Activated CD4-positive, alpha-beta T cell treated with anti-CD3 and anti-CD28 coated beads for 1 hour (primary cell): Measurements from ENCODE around the gene STRA6.

Experiments
- DNase-seq: peaks from one replicate; pipeline ENCODE4 v3.0.0-alpha.2; 2020

The STRA6 gene

DNA sequence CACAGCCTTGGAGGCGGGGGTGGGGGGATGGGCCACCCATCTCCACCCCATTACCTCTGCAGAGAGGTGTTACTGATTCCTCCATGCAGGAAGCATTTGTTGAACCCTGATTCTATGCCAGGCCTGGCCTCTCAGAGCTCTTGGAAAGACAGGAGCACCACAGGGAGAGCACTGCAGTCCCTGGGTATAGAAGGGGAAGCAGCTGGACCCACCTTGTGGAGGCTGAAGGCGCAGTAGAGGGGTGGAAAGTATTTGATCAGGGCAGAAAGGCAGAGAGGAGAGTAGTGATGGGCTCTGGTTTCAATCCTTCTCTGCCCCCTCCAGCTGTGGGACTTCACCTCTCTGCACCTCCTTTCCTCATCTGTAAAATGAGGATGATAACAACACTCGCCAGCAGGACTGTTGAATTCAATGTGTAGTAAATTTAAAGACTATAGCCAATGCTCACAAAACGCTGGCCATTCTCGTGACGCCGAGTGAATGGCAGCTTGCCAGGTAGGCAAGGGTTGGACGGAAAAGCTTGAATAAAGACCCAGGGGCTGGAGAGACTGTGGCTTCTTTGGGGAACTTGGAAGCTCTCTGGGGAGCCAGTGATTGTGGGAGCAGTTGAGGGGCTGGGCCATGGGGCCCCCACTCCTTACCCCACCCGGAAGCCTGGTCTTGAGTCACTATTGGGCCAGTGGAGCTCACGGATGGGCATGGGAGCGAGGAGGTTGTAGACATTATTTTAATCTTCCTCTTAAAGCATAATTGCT is 25.6 kb upstream of the STRA6 start:
- no peak for DNase-seq

DNA sequence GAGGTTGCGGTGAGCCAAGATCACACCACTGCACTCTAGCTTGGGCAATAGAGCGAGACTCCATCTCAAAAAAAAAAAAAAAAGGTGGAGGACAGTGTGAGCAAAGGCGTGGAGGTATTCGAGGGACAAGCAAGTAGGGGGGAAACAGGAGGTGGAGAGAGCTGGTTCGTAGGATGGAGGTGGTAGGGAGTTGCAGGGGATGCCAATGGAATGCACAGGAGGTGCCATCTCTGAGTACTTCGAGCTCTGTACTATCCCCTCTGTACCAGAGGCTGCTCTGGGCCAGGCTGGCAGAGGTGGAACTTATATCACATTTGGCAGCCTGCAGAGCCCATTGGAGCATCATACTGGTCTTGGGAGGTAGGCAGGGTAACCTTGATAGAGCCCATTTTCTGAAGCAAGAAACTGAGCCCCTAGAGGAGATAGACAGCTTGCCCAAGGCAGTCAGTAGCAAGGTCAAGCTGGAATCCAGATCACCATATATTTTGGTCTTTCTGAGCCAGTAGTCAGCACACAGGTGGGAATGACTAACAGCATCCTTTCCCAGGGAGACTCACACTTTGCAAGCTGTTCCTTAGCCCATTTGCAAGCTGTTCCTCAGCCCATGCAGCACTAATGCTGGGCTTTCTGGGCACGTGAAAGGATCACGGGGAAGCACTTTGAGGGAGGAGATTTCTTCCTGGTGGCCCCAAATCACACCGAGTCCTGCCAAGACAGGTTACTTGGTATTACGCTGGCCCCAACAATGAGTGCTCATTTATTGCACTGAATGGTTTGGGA is 24.4 kb upstream of the STRA6 start:
- no peak for DNase-seq

DNA sequence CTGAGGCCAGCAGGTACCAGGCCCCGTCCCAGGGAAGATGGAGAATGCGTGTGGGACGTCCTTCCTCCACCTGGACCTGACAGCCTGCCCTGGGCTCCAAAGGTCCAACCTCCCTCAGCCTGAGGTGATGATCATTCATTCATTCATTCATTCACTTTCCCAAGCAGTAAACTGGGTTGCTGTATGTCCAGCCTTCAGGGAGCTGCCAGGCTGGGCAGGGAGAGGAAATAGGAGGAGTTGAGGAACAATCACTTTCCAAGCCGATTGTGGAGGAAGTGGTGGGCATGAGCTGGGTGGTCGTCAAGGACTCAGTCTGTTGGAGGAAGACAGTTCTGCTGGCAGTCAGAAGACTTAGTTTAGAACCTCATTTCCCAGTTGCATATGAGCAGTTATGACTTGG is 23.3 kb upstream of the STRA6 start:
- no peak for DNase-seq

DNA sequence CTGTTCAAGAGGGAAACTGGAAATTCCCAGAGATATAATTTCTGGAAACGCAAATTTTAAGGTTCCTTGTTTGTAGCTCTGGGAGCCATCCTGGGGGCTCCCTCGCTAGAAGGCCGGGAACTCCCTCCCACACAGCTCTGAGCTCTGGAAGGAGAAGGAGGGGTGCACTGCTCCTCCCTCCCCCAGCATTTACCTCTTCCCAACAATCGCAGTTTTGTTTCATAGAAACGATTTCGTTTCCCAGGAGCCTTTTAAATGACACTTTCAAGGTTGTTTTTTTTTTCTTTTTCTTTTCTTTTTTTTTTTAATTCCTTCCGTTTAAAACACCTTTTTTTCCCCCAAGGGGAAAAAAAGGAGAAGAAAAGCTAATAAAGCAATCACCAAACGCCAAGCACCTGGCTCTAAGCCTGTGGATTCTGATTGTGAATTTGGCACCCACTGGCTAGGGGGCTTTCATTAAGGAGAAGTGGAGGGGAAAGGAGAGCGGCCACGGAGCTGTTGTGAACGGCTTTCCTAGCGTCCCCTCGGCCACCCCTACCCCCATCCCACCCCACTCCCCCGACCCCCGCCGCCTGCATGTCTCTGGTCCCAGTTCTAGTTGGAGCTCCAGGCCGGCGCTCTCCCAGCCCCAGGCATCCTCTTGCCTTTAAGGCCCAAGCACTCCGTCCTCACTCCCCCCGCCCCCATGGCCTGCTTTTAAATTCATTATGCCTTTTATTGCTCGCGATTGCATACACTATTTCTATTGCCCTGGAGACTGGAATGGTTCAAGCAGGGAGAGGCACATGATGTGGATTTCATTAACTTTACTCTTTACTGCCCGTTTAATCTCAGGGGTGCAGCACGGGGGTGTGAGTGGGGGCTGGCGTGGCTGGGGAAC is 19.9 kb upstream of the STRA6 start:
- no peak for DNase-seq

DNA sequence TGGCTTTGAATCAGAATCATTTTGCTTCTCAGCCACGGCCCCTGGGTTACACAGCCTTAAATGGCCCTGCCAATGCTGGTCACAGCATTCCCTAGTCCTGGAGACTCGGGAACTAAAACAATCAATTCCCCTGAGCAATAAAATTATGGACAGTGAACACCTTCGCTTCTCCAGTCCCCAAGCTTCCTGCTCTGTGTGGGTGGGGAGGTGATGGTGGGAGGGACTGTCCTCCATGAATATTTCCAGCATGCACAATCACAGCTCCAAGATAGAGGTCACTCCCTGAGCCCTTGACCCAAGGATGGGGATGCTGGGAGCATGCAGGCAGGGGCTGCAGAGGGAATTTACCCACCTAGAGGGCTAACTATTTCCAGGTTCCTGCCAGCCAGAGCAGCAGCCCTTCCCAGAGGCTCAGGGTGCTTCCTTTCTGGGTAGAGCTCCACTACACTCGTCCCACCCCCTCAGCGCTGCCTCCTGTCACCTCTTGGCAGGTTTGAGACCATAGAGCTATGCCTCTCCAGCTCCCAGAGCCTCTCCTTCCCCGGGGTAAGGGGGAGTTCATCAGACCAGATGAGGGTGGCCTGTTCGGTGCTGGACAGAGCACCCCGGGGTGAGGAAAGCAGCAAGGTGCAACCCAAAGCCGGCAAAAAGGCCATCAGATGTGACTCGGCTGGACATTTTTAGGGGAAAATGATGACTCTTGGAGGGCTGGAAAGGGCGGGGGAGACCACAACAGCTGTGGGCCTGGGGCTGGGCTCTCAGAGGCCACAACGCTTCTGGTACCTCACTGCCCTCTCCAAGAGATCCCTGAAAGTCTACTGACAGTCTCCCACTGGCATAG is 19.0 kb upstream of the STRA6 start:
- no peak for DNase-seq

DNA sequence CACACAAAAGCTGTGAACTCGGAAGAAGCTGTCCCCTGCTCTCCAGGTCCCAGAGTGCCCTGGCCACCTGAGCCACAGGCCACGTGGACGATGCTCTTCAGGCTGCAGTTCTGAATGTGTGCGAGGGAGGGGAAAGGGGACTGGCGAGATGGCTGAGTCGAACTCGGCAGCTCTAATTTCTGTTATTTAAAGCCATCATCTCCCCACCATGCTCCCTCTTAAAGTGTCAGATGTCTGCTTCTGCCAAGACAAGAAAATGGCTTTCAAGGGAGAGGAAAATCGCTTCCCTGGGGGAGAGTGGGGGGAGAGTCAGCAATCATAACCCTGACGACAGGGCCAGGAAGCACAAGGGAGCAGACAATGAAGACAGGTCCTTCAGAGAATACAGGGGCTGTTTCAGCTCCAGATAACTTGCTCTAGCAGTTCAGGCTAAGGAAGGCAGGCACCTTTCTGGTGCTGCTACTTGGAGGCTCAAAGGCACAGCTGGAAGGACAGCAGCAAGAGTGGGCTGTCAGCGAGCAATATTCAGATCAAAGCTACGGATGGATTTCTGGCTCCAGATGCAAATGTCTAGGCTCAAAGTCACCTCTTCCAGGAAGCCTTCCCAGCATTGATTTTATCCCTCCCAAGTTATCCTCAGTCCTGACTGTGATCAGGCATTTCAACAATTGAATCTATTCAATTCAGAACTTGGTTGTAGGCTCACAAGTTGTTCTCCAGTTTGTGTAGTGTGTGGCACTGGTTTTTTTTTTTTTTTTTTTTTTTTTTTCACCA is 18.1 kb upstream of the STRA6 start:
- no peak for DNase-seq

DNA sequence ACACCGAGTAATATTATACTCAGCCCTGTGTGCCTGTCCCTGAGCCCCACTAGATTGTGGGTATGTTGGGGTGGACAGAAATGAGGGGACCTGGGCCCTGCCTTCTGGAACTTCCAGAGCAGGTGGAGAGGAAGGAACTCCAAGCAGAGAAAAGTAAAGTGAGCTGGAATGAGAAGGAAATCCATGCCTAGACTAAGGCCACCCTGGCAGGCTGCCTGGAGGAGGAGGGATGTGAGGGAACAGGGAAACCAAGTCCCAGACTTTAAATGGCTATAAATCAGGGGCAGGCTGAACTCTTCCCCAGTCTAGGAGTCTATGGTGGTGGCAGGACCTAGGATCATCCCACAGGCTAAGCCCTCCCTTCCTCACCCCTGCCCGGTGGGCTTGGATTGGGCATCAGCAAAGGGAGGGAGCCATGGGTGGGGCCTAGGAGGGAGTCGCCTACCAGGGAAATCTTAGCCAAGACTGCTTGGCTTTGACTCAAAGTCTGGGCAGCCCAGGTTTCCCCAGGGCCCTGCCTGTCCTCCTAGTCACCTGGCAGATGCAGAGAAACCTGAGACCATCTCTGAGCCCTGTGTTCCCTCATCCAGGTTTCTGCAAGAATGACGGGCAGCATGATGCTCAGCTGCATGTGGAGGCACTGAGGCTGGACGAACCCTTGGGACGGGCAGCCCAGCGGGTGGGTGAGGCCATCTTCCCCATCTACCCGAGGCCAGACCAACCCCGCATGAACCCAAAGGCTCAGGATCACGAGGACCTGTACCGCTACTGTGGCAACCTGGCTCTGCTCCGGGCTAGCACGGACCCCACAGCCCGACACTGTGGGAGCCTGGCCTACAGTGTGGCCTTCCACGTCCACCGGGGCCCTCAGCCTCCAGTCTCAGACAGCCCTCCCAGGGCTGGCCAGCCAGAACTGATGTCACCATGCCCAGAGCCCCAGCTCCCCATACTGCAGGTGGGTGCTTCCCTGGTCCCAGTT is 15.6 kb upstream of the STRA6 start:
- DNase-seq: no peak

DNA sequence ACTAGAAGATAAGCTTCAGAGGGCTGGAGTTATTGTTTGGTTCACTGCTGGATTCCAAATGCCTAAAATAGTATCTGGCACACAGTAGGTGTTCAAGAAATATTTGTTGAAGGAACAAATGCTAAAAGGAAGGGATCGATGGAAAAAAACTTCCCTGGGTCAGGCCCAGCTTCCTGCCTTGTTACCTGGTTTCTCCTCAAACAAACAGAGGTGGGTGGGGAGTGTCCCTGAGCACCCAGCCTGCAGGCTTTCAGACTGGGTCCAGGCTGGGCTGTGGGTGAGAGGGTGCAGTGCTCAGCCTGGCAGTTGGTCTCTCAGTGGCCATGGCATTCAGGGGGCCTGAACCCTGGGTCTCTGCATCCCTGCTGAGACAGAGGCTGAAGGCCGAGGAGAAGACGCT is 14.4 kb upstream of the STRA6 start:
- no peak for DNase-seq

DNA sequence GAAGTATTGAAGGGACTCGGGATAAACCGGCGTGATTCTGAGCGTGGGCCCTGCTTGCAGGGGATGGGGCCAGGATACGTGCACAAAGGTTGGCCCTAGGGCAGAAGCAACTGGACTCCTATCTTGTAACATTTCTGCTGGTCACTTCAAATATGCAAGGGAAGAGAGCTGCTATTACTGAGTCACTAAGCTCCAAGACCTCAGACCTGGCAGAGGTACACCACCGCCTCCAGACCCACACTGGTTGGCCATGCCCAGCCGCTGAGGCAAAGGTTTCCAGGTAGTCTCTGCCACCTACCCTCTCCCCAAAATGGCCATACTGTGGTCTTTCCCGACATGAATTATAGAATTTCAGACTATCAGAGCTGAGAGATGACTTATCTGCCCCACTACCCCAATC is 13.4 kb upstream of the STRA6 start:
- DNase-seq: no peak

DNA sequence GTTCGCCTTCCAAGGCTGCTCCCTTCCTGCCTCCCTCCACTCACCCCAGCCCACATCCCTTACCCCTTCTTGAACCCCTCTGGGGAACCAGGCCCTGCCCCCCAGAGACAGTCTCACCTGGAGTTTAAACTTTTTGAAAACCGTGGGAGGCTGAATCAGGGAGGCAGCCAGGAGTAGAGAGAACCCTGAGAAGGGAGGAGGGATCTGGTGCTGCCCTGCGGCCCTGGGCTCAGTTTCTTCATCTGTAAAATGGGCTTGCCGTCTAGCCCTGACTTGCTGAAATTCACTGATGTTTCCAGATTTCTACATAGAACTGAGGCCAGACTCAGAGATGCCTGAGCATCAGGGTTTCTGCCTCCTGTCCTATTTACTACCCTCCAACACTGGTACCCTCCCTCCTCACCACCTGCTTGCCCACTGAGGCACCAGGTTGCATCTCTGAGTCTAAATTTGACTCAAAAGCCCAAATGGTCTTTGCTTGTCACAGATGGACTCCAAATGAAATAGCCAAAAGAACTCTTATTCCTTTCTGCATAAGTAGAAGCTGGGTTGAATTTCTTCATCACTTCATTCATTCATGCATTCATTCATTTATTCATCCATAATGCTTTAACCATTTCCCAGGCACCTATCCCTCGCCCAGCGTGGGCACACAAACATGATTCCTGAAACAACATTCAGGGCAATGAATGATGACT is 11.9 kb upstream of the STRA6 start:
- no peak for DNase-seq

DNA sequence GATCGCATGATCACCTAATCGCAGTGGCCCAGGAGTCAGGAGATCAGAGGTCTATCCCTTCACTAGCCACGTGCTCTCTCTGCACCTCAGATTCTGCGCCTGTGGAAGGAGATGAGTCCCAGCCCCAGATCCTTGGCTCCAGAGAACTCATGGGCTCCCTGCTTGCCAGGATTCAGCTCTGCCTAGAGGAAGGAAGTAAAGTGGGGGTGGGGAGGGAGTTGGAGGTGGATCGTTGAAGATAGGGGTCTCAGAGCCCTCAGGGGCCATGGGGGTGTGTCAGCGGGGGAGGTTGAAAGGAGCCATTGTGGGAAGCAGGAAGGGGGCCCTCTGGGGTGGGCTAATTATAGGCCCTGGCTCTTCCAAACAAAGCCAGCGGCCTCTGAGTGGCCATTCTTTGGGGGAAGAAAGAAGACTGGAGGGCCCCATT is 11.3 kb upstream of the STRA6 start:
- DNase-seq: no peak

DNA sequence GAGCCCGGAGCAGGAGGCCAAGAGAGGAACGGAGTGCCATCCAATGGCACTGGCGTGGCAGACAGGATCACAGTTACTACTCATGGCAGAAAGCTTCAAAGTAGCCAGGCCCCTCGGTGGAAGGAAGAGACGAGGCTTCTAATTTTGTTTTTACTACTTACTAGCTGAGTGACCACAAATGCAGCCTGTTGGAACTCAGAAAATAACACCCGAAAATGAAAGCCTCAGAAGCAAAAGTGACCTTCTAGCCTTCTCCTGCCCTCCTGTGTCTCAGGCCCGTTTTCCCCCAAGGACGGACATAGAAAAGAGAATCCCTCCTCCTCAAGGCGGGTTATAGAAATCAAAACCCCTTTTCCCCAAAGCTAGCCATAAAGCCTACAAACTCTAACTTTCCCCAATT is 9.9 kb upstream of the STRA6 start:
- no peak for DNase-seq

DNA sequence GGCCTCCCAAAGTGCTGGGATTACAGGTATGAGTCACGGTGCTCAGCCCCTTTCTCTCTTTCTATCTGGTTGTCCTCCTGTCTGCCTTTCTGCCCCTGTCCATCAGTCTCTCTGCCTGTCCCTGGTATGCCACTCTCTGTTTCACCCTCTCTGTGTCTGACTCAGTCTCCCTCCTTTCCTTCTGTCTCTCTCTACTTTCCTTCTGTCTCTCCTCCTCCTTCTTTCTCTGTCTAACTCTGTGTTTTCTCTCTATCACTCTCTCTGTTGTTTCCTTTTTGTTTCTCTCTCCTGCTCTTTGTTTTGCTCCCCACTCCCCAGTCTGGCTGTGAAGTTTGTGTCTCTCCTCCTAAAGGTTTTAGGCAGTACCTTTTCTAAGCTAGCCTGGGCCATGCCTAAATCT is 9.1 kb upstream of the STRA6 start:
- DNase-seq: no peak

DNA sequence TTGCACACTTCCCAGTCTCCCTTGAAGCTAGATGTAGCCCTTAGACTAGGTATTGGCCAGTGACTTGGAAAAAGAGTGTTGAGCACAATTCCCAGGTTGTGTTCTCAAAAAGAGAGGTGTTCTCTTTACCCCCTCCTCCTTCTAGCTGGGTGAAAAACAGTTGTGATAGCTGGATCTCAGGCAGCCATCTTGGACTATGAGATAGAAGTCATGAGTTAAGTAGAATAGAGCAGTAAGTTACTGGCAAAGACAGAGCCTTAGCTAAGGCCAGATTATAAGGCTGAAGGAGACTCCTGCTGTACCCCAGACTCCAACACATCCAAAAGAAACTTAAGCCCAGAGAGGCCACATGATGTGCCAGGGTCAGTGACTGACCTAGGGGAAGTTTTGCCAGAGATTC is 8.1 kb upstream of the STRA6 start:
- no peak for DNase-seq

DNA sequence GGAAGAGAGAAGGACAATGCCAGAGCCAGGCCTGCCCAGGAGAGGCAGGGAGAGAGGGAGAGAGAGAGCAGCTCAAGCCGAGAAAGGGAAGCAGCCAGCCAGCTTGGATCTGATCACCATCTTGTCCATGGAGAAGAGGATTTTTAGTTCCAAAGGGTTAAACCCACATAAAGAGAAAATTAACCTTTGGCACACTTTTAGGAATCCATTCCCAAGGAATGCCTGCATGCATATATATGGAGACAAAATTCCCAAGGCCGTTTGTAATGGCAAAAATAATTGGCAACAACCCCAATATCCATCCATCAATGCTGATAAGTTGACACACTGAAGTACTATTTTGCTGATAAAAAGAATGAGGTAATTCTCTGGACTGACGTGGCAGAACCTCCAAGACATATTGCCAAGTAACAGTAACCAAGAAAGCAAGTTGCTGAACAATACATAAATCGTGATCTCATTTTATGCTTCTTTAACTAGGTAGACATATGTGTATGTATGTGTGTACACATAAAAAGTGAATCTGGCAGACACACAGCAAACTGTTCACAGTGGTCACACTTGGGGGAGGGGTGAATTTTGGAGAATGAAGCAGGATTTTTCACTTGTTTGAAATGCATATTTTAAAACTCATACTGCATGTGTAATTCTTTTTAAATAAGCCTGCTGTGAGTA is 7.5 kb upstream of the STRA6 start:
- DNase-seq: no peak

DNA sequence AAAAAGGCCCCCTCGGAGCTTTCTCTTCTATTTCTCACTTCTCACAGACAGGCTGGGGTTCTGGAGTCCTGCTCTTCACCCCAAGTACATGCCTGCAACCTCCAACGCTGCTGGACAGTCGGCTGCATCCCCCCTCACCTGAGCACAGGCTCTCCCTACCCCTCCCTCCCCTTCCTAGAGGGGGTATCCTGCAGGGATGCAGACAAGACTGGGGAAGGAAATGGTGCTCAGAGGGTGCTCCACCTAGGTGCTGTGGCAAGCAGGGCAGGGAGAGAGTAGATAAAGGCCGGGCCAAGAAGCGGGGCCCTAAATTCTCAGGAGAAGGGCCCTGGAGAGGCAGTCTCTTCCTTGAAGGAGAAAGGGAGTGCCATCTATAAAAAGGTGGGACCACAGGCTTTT is 7.0 kb upstream of the STRA6 start:
- no peak for DNase-seq

DNA sequence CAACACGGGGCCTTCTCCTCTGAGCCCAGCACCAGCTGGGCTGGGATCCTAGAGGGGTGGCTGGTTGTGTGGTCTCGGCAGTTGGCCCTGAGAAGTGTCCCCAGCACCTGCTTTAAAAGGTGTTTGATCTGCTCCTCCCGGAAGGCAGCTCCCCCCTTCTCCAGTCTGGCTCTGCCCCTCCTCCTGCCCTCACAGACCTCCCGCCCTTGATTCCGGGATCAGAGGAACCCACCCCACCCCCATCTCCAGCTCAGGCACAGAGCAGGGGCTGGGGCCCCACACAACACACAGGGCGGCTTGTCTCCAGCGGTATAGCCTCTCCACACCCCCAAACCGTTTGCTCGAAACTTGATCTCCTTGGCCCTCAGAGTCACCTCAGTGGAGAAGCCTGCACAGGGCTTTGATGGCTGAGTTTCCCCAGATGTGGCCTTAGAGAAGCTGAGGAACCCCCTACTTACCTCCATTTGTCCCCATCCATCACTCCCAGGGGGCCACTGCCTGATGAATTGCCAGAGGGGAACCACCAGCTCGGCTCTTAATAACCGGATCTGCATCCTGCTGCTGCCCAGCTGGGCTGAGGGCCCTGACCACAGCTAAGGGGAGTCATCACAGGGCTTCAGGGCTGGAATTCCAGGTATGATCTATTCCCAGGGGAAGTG is 6.4 kb upstream of the STRA6 start:
- no peak for DNase-seq

DNA sequence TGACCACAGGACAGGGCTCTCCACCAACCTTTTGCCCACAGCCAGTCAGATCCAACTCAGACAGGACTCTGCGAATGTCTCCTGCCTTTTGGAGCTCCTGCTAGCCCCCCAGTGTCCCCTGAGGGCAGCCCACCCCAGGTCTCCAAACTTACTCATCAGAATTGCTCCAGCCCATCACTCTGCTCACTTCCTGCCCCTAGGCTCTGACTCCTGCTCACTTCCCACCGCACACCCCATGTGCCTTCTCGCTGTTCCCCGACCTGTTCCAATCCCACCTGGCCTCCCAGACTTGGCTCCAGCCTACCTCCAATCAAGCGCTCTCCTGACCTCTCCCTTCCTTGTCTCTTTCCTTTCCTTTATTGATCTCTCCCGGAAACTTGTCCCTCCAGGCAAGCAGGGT is 5.9 kb upstream of the STRA6 start:
- DNase-seq: no peak
